ENCODE measurements around the gene MICU1. TPM values are rescaled to one million over a fixed set of nuclear protein-coding genes. Genes with fewer than 3 reads are reported as not detected.
A peak's percentile ranks its signal among the peaks of the same experiment; 100 is the strongest.

The MICU1 gene
- total and polyA plus RNA-seq, 2 of the 13 experiments (the other 11 are each of a cell fraction or from before 2014, with no cell fraction given): 32.5 to 56.1 TPM

DNA sequence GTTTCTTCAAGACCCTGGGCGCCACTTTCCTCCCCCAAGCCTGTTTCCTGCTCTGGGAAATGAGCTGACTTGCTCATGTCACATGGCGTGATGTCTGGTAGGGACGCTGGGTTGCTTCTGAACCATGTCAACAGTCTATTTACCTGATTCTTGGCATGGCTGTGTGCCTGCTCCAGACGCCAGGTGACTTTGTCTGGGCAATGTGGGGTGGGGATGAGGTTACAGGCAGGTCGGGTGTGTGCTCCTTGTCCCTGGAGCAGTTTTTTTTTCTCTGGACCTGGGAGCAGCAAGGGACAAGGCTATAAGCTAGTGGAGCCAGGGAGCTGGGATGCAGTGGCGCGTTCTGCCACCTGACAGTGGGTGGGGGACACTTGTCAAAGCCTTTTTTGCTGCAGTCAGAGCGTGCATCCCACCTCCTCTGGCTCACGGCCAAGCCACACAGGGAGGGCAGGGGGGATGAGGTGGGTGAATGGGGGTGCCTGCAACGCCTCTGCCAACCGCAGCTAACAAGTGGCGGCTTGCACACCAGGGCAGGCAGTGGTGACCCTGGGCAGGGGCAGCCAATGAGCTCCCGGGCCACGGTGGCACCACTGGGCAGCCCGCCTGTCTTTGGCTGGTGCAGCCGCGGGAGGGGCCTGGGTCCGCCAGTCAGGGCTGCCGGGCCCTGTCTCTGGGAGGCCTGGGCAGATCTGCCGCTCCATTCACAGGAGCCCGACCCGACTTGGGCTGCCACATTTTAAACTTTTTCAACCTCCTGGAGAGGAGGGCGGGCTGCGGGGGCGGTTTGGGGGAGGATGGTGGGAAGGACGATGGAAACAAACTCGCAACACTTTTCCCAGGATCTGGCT is 294.1 kb downstream of the MICU1 start (continued):
- TF ChIP-seq ZNF251 (CRISPR knock-in tag; IDR thresholded peaks at IDR 0.05) (0 out of 2 replicates have a peak, but pooled peaks have one; percentile 52), SAFB2 (CRISPR knock-in tag; IDR thresholded peaks at IDR 0.05; ENCODE audit: borderline replicate concordance, low read depth) (no peak), ZNF451 (CRISPR knock-in tag; IDR thresholded peaks at IDR 0.05) (0 out of 2 replicates have a peak, but pooled peaks have one; percentile 23), ZNF296 (CRISPR knock-in tag; conservative IDR thresholded peaks at IDR 0.05) (no peak), CHD2 (IDR thresholded peaks at IDR 0.05; ENCODE audit: low read depth, low read length) (no peak), NFRKB (IDR thresholded peaks at IDR 0.05) (no peak), SALL2 (CRISPR knock-in tag; IDR thresholded peaks at IDR 0.05) (peak; percentile 27; the same call in 1 of the 2 replicates), ZNF737 (CRISPR knock-in tag; IDR thresholded peaks at IDR 0.05; ENCODE audit: borderline replicate concordance) (no peak), MTF2 (CRISPR knock-in tag; IDR thresholded peaks at IDR 0.05; ENCODE audit: borderline replicate concordance) (no peak), ZNF335 (CRISPR knock-in tag; IDR thresholded peaks at IDR 0.05) (no peak), ZNF547 (CRISPR knock-in tag; IDR thresholded peaks at IDR 0.05) (no peak), MIXL1 (CRISPR knock-in tag; IDR thresholded peaks at IDR 0.05) (0 out of 2 replicates have a peak, but pooled peaks have one; percentile 10), ZNF563 (CRISPR knock-in tag; IDR thresholded peaks at IDR 0.05) (no peak; the same call in 1 of the 2 replicates)
- TF ChIP-seq, protein P1, sequence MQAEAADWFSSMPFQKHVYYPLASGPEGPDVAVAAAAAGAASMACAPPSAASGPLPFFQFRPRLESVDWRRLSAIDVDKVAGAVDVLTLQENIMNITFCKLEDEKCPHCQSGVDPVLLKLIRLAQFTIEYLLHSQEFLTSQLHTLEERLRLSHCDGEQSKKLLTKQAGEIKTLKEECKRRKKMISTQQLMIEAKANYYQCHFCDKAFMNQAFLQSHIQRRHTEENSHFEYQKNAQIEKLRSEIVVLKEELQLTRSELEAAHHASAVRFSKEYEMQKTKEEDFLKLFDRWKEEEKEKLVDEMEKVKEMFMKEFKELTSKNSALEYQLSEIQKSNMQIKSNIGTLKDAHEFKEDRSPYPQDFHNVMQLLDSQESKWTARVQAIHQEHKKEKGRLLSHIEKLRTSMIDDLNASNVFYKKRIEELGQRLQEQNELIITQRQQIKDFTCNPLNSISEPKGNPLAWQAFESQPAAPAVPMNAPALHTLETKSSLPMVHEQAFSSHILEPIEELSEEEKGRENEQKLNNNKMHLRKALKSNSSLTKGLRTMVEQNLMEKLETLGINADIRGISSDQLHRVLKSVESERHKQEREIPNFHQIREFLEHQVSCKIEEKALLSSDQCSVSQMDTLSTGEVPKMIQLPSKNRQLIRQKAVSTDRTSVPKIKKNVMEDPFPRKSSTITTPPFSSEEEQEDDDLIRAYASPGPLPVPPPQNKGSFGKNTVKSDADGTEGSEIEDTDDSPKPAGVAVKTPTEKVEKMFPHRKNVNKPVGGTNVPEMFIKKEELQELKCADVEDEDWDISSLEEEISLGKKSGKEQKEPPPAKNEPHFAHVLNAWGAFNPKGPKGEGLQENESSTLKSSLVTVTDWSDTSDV (CRISPR knock-in tag; IDR thresholded peaks at IDR 0.05): 0 out of 2 replicates have a peak, but pooled peaks have one; percentile 52
- TF ChIP-seq, protein P2, sequence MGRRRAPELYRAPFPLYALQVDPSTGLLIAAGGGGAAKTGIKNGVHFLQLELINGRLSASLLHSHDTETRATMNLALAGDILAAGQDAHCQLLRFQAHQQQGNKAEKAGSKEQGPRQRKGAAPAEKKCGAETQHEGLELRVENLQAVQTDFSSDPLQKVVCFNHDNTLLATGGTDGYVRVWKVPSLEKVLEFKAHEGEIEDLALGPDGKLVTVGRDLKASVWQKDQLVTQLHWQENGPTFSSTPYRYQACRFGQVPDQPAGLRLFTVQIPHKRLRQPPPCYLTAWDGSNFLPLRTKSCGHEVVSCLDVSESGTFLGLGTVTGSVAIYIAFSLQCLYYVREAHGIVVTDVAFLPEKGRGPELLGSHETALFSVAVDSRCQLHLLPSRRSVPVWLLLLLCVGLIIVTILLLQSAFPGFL (CRISPR knock-in tag; IDR thresholded peaks at IDR 0.05): no peak
- TF ChIP-seq, protein P3, sequence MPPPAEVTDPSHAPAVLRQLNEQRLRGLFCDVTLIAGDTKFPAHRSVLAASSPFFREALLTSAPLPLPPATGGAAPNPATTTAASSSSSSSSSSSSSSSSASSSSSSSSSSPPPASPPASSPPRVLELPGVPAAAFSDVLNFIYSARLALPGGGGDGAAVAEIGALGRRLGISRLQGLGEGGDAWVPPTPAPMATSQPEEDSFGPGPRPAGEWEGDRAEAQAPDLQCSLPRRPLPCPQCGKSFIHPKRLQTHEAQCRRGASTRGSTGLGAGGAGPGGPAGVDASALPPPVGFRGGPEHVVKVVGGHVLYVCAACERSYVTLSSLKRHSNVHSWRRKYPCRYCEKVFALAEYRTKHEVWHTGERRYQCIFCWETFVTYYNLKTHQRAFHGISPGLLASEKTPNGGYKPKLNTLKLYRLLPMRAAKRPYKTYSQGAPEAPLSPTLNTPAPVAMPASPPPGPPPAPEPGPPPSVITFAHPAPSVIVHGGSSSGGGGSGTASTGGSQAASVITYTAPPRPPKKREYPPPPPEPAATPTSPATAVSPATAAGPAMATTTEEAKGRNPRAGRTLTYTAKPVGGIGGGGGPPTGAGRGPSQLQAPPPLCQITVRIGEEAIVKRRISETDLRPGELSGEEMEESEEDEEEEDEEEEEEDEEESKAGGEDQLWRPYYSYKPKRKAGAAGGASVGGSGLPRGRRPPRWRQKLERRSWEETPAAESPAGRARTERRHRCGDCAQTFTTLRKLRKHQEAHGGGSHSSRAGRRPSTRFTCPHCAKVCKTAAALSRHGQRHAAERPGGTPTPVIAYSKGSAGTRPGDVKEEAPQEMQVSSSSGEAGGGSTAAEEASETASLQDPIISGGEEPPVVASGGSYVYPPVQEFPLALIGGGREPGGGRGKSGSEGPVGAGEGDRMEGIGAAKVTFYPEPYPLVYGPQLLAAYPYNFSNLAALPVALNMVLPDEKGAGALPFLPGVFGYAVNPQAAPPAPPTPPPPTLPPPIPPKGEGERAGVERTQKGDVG (CRISPR knock-in tag; IDR thresholded peaks at IDR 0.05; ENCODE audit: borderline replicate concordance): peak; percentile 76
- TF ChIP-seq, protein P4, sequence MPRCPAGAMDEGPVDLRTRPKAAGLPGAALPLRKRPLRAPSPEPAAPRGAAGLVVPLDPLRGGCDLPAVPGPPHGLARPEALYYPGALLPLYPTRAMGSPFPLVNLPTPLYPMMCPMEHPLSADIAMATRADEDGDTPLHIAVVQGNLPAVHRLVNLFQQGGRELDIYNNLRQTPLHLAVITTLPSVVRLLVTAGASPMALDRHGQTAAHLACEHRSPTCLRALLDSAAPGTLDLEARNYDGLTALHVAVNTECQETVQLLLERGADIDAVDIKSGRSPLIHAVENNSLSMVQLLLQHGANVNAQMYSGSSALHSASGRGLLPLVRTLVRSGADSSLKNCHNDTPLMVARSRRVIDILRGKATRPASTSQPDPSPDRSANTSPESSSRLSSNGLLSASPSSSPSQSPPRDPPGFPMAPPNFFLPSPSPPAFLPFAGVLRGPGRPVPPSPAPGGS (CRISPR knock-in tag; IDR thresholded peaks at IDR 0.05): no peak
- TF ChIP-seq, protein P5, sequence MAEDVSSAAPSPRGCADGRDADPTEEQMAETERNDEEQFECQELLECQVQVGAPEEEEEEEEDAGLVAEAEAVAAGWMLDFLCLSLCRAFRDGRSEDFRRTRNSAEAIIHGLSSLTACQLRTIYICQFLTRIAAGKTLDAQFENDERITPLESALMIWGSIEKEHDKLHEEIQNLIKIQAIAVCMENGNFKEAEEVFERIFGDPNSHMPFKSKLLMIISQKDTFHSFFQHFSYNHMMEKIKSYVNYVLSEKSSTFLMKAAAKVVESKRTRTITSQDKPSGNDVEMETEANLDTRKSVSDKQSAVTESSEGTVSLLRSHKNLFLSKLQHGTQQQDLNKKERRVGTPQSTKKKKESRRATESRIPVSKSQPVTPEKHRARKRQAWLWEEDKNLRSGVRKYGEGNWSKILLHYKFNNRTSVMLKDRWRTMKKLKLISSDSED (CRISPR knock-in tag; IDR thresholded peaks at IDR 0.05): no peak

Data from HepG2 (cell line).